ENCODE measurements around the gene RNASET2.
"Not testable (repeated sequence)": the region's sequence is repeated elsewhere in the genome, so short reads cannot be mapped to it uniquely, and the experiment has no call there.

RNASET2 gene

DNA sequence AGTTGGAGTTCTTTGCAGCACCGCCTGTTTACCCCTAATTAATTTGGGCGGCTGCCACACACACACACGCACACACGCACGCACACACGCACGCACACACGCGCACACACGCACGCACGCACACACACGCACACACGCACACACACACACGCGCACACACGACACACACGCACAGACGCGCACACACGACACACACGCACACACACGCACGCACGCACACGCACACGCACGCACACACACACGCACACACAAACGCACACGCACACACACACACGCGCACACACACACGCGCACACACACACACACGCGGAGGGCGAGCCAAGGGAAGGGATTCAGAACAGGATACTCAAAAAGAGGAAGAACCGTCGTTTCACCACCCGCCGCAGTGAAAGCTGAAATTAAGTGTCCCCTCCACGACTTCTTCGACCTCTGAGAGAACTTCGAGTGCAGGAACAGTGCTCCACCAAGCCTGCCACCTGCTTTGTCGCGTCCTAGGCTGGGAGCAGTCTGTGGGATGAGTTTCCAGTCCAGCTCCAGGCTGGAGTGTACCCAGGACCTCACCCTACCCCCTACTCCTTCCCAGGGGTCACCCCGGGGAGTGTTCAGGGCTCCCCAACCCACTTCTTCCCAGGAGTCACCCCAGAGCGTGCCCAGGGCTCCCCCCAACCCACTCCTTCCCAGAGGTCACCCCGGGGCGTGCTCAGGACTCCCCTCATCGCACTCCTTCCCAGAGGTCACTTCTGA lies 1.1 kb downstream of the RNASET2 start:
- peaks cover 0 to 68% (median 35%) of the 10 kb centered on the region in 5 donors for H3K4me1 ChIP-seq (ENCODE audit: control insufficient read depth in 5 of 5, insufficient read depth in 5 of 5, low read length in 5 of 5)
- H3K27me3 ChIP-seq (ENCODE audit: control insufficient read depth in 5 of 5, insufficient read depth in 4 of 5, low read length in 5 of 5) = no peaks in the 10 kb centered on the region
- peak overlapping the region in 4 of 5 donors; percentile 65 to 80 (median 68) for H3K9ac ChIP-seq (ENCODE audit: low read length in 5 of 5)
- peaks cover 0 to 3% (median 0%) of the 10 kb centered on the region in 5 donors for H3K9me3 ChIP-seq (ENCODE audit: control insufficient read depth in 5 of 5, low read length in 5 of 5)
- H3K27ac ChIP-seq (ENCODE audit: low read depth, low read length) = no peak overlapping the region
- no peaks in the 10 kb centered on the region for H3K36me3 ChIP-seq (ENCODE audit: control insufficient read depth in 5 of 5, insufficient read depth in 5 of 5, low read length in 5 of 5)
- peak overlapping the region; percentile 68 to 90 (median 82) for H3K4me3 ChIP-seq (ENCODE audit: low read depth in 1 of 5, low read length in 5 of 5)

GRCh38 chr6:166954118-166954713 lies 2.1 kb downstream of the RNASET2 start:
- Histone ChIP-seq H3K9ac (ENCODE audit: low read length in 5 of 5) (no peak overlapping the region), H3K4me3 (ENCODE audit: low read depth in 1 of 5, low read length in 5 of 5) (no peak overlapping the region), H3K9me3 (ENCODE audit: control insufficient read depth in 5 of 5, low read length in 5 of 5) (peaks cover 0 to 3% (median 0%) of the 10 kb centered on the region in 5 donors), H3K27ac (ENCODE audit: low read depth, low read length) (no peak overlapping the region), H3K36me3 (ENCODE audit: control insufficient read depth in 5 of 5, insufficient read depth in 5 of 5, low read length in 5 of 5) (no peaks in the 10 kb centered on the region), H3K4me1 (ENCODE audit: control insufficient read depth in 5 of 5, insufficient read depth in 5 of 5, low read length in 5 of 5) (peaks cover 0 to 70% (median 34%) of the 10 kb centered on the region in 5 donors), H3K27me3 (ENCODE audit: control insufficient read depth in 5 of 5, insufficient read depth in 4 of 5, low read length in 5 of 5) (no peaks in the 10 kb centered on the region)

DNA sequence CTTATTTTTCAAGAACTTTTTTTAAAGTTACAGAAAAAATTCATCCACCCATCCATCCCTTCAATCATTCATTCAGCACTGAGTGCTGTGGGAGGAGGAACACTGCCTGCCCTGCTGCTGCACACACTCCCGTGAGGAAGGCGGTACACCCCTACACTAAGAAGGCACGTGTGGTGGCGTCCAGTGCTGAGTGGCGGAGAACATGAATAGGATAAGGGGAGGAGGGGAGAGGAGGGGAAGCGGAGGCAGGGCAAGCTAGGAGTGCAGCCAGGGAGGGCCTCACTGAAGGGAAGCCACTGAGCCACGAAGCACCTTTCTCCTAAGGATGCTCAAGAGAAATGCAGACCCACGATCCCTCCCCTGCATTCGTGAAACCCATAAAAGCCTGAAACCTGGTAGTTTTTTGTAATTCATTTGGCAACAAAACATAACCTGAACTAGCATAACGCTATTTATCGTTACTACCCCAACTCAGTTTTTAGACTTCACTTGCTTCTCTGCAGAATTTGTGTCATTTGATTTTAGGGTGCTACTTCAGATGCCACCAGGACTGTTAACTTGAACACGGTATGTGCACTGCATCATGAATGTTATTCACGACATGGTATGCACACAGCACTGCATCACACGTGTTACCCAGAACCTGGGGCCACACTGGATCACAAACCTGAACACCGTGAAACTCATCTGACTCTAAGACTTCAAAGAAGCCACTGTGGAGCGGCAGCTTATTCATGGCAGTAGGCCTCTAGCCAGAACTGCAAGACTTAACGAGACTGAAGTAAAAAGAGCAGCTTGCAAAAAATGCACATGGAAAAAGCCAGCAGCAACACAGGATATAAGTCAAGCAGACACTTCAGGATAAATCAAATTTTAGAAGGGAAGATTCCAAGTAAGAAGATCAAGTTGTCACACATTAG lies 3.5 kb downstream of the RNASET2 start:
- peaks cover 0 to 61% (median 29%) of the 10 kb centered on the region in 5 donors for H3K4me1 ChIP-seq (ENCODE audit: control insufficient read depth in 5 of 5, insufficient read depth in 5 of 5, low read length in 5 of 5)
- H3K36me3 ChIP-seq (ENCODE audit: control insufficient read depth in 5 of 5, insufficient read depth in 5 of 5, low read length in 5 of 5) = no peaks in the 10 kb centered on the region
- no peak overlapping the region for H3K27ac ChIP-seq (ENCODE audit: low read depth, low read length)
- H3K4me3 ChIP-seq (ENCODE audit: low read depth in 1 of 5, low read length in 5 of 5) = no peak overlapping the region
- H3K9me3 ChIP-seq (ENCODE audit: control insufficient read depth in 5 of 5, low read length in 5 of 5) = peaks cover 0 to 3% (median 0%) of the 10 kb centered on the region in 5 donors
- no peaks in the 10 kb centered on the region for H3K27me3 ChIP-seq (ENCODE audit: control insufficient read depth in 5 of 5, insufficient read depth in 4 of 5, low read length in 5 of 5)
- H3K9ac ChIP-seq (ENCODE audit: low read length in 5 of 5) = no peak overlapping the region

DNA sequence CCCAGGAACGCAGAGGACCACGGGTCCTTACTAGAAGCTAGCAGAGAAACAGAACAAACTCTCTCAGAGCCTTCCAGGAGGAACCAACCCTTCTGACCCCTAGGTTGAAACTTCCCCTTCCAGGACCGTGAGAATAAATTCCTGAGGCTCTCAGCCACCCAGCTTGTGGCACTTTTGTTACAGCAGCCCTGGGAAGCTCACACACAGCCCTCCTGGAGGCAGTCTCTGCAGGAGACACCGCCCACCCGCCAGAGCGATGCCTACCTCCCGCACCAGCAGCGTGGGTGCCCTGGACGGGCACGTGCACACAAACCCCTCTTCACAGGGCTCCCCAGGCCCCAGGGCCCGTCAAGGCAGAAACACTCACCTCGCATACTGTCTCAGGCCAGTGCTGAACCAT lies 4.2 kb downstream of the RNASET2 start:
- no peaks in the 10 kb centered on the region for H3K27me3 ChIP-seq (ENCODE audit: control insufficient read depth in 5 of 5, insufficient read depth in 4 of 5, low read length in 5 of 5)
- no peak overlapping the region for H3K9ac ChIP-seq (ENCODE audit: low read length in 5 of 5)
- H3K4me3 ChIP-seq (ENCODE audit: low read depth in 1 of 5, low read length in 5 of 5) = no peak overlapping the region
- peaks cover 0 to 53% (median 22%) of the 10 kb centered on the region in 5 donors for H3K4me1 ChIP-seq (ENCODE audit: control insufficient read depth in 5 of 5, insufficient read depth in 5 of 5, low read length in 5 of 5)
- peaks cover 0 to 5% (median 4%) of the 10 kb centered on the region in 5 donors for H3K36me3 ChIP-seq (ENCODE audit: control insufficient read depth in 5 of 5, insufficient read depth in 5 of 5, low read length in 5 of 5)
- no peak overlapping the region for H3K27ac ChIP-seq (ENCODE audit: low read depth, low read length)
- H3K9me3 ChIP-seq (ENCODE audit: control insufficient read depth in 5 of 5, low read length in 5 of 5) = peaks cover 0 to 3% (median 0%) of the 10 kb centered on the region in 5 donors

- H3K9me3 ChIP-seq (ENCODE audit: control insufficient read depth in 5 of 5, low read length in 5 of 5) = peaks cover 0 to 3% (median 0%) of the 10 kb centered on the region in 5 donors
- H3K4me1 ChIP-seq (ENCODE audit: control insufficient read depth in 5 of 5, insufficient read depth in 5 of 5, low read length in 5 of 5) = peaks cover 0 to 49% (median 18%) of the 10 kb centered on the region in 5 donors
- H3K4me3 ChIP-seq (ENCODE audit: low read depth in 1 of 5, low read length in 5 of 5) = no peak overlapping the region
- no peak overlapping the region for H3K27ac ChIP-seq (ENCODE audit: low read depth, low read length)
- H3K36me3 ChIP-seq (ENCODE audit: control insufficient read depth in 5 of 5, insufficient read depth in 5 of 5, low read length in 5 of 5) = peaks cover 0 to 9% (median 9%) of the 10 kb centered on the region in 5 donors
- H3K27me3 ChIP-seq (ENCODE audit: control insufficient read depth in 5 of 5, insufficient read depth in 4 of 5, low read length in 5 of 5) = no peaks in the 10 kb centered on the region
- H3K9ac ChIP-seq (ENCODE audit: low read length in 5 of 5) = no peak overlapping the region
Observed at GRCh38 chr6:166951670-166952060, 4.7 kb downstream of the RNASET2 start.

DNA sequence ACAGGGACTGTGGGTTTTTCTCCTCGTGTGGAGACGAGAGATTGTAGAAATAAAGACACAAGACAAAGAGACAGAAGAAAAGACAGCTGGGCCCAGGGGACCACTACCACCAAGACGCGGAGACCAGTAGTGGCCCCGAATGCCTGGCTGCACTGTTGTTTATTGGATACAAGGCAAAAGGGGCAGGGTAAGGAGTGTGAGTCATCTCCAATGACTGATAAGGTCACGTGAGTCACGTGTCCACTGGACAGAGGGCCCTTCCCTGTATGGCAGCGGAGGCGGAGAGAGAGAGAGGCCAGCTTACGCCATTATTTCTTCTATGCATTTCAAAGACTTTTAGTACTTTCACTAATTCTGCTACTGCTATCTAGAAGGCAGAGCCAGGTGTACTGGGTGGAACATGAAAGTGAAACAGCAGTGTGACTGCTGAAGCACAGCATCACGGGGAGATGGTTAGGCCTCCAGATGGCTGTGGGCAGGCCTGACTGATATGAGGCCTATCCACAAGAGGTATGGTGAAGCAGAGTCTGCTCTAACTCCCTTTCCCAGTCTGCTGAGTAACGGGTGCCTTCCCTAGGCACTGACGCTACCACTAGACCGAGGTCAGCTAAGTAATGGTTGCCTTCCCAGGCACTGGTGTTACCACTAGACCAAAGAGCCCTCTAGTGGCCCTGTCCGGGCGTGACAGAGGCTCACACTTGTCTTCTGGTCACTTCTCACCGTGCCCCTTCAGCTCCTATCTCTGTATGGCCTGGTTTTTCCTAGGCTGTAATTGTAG lies 5.3 kb downstream of the RNASET2 start:
- Histone ChIP-seq H3K9ac (ENCODE audit: low read length in 5 of 5) (peak overlapping the region in 1 of 5 donors; percentile 35), H3K4me3 (ENCODE audit: low read depth in 1 of 5, low read length in 5 of 5) (peak overlapping the region in 4 of 5 donors; percentile 42 to 65 (median 59)), H3K36me3 (ENCODE audit: control insufficient read depth in 5 of 5, insufficient read depth in 5 of 5, low read length in 5 of 5) (peaks cover 0 to 14% (median 12%) of the 10 kb centered on the region in 5 donors), H3K4me1 (ENCODE audit: control insufficient read depth in 5 of 5, insufficient read depth in 5 of 5, low read length in 5 of 5) (peaks cover 0 to 44% (median 17%) of the 10 kb centered on the region in 5 donors)
- H3K27ac ChIP-seq (ENCODE audit: low read depth, low read length); H3K9me3 ChIP-seq (ENCODE audit: control insufficient read depth in 5 of 5, low read length in 5 of 5); H3K27me3 ChIP-seq (ENCODE audit: control insufficient read depth in 5 of 5, insufficient read depth in 4 of 5, low read length in 5 of 5): not testable (repeated sequence)

GRCh38 chr6:166950443-166950821 lies 5.9 kb downstream of the RNASET2 start:
- no peak overlapping the region for H3K27ac ChIP-seq (ENCODE audit: low read depth, low read length)
- H3K36me3 ChIP-seq (ENCODE audit: control insufficient read depth in 5 of 5, insufficient read depth in 5 of 5, low read length in 5 of 5) = peaks cover 0 to 18% (median 16%) of the 10 kb centered on the region in 5 donors
- H3K9me3 ChIP-seq (ENCODE audit: control insufficient read depth in 5 of 5, low read length in 5 of 5) = peaks cover 0 to 3% (median 0%) of the 10 kb centered on the region in 5 donors
- no peak overlapping the region for H3K9ac ChIP-seq (ENCODE audit: low read length in 5 of 5)
- H3K4me1 ChIP-seq (ENCODE audit: control insufficient read depth in 5 of 5, insufficient read depth in 5 of 5, low read length in 5 of 5) = peaks cover 0 to 37% (median 10%) of the 10 kb centered on the region in 5 donors
- H3K4me3 ChIP-seq (ENCODE audit: low read depth in 1 of 5, low read length in 5 of 5) = peak overlapping the region in 3 of 5 donors; percentile 12 to 25 (median 13)
- no peaks in the 10 kb centered on the region for H3K27me3 ChIP-seq (ENCODE audit: control insufficient read depth in 5 of 5, insufficient read depth in 4 of 5, low read length in 5 of 5)

DNA sequence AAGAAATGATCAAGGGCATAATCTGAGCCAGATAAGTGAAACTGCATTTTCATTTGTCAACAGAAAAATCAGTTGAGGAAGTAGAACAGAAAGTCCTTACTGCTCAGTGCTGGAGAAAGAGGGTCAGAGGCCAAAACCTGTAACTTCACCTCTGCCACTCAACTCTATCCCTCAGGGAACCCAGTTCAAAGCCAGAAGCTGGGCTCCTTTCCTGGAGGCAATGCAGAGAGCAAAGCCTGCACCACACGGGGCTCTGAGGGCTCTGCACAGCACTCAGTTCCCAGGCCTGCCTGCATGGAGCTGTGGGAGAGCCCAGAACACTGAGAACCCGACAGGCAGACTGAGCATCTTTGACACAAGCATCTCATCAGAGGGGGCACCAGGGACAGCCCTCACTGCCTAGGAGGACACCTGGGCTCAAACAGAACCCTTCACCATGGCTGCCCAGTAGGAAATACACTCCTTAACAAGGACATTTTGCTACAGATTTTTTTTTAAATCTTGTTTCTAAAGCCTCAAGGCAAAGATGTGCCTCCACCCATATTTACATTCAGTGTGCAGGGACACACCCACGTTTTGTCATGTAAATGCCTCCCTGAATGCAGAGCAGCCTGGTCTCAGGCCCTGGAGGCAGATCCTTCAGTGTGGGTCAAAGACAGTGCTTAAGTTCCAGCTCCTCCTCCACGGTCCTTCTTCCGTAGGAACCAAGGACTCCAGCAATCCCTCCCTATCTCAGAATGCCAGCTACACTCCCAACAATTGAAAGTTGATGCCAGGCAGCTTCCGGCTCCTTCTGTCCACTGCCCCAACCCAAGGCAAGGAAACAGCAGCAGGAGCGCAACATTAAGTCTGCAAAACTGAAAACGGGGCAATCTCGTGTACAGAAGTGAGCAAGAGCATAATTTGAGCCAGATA lies 6.6 kb downstream of the RNASET2 start:
- peaks cover 0 to 33% (median 8%) of the 10 kb centered on the region in 5 donors for H3K4me1 ChIP-seq (ENCODE audit: control insufficient read depth in 5 of 5, insufficient read depth in 5 of 5, low read length in 5 of 5)
- H3K27me3 ChIP-seq (ENCODE audit: control insufficient read depth in 5 of 5, insufficient read depth in 4 of 5, low read length in 5 of 5) = no peaks in the 10 kb centered on the region
- no peak overlapping the region for H3K27ac ChIP-seq (ENCODE audit: low read depth, low read length)
- H3K36me3 ChIP-seq (ENCODE audit: control insufficient read depth in 5 of 5, insufficient read depth in 5 of 5, low read length in 5 of 5) = peaks cover 0 to 22% (median 16%) of the 10 kb centered on the region in 5 donors
- peaks cover 0 to 3% (median 0%) of the 10 kb centered on the region in 5 donors for H3K9me3 ChIP-seq (ENCODE audit: control insufficient read depth in 5 of 5, low read length in 5 of 5)
- peak overlapping the region in 3 of 5 donors; percentile 12 to 25 (median 13) for H3K4me3 ChIP-seq (ENCODE audit: low read depth in 1 of 5, low read length in 5 of 5)
- no peak overlapping the region for H3K9ac ChIP-seq (ENCODE audit: low read length in 5 of 5)

All from subcutaneous abdominal adipose tissue (tissue), 5 donors.